Measurements from ENCODE around the gene PPP1CC. TPM values are rescaled to one million over a fixed set of nuclear protein-coding genes. Genes with fewer than 3 reads are reported as not detected.
A peak's percentile ranks its signal among the peaks of the same experiment; 100 is the strongest.

The PPP1CC gene
- total RNA-seq, 2 donors from 2014 or later = 91.0 to 98.0 TPM

DNA sequence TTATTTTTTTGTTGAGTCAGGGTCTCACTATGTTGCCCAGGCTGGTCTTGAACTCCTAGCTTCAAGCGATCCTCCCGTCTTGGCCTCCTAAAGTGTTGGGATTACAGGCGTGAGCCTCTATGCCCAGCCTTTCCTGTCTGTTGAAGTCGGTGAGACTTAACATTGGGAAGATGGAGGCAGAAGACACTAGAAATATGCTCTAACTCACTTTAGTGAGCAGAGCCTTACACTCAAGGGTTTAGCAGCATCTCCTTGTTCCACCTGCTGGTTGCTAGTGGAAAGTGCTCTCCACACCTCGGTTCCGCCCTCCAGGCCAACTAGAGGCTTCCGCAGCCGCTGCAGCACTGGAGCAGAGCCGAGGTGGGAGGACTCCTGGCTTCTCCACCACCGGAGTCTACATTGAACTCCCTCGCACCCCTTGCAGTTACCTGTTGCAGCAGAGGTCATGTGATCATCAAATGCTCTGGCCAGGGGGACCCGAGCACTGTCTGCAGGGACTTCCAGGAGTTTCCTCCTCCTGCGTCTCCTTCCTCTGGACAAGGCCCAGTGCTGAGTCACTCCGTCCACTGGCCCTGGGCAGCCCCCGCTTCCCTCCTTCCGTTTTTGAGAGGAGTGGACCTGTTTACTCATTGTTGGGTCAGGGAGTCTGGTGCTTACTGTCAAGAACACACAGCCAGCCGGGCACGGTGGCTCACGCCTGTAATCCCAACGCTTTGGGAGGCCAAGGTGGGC is 44.4 kb downstream of the PPP1CC start:
- peak; percentile 95 for DNase-seq (ENCODE audit: low spot score)
- intact Hi-C loops (cut with DNase I) = no loop called here

DNA sequence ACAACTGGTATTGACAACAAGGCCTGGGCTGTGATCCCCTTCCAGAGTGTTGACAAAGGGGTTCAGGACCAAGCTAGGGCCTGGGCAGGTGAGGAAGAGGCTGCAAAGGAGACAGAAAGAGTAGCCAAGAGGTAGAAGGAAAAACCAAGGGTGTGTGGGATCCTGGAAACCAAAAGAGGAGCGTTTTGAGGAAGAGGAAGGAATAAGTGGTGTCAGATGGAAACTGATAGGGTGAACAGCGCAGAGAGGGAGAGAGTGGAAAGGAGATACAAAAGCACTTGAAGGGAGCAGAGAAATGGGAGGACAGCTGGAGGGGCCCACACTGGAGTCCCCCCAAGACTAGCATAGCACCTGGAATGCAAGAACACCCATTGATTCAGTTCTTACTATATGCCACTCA is 45.5 kb downstream of the PPP1CC start:
- no peak for DNase-seq (ENCODE audit: low spot score)
- intact Hi-C loops (cut with DNase I) = no loop called here

DNA sequence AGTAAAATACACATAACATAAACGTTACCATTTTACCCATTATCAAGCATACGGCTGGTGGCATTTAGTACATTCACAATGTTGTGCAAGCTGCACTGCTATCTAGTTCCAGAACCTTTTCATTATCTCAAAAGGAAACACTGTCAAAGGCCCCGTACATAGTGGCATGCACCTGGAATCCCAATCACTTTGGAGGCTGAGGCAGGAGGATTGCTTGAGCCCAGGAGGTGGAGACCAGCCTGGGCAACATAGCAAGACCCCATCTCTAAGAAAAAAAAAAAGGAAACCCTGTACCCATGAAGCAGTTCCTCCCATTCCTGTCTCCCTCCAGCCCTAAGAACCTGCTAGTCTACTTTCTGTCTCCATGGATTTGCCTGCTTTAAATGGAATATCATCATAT is 46.4 kb downstream of the PPP1CC start:
- no peak for DNase-seq (ENCODE audit: low spot score)
- intact Hi-C loops (cut with DNase I) = no loop called here

DNA sequence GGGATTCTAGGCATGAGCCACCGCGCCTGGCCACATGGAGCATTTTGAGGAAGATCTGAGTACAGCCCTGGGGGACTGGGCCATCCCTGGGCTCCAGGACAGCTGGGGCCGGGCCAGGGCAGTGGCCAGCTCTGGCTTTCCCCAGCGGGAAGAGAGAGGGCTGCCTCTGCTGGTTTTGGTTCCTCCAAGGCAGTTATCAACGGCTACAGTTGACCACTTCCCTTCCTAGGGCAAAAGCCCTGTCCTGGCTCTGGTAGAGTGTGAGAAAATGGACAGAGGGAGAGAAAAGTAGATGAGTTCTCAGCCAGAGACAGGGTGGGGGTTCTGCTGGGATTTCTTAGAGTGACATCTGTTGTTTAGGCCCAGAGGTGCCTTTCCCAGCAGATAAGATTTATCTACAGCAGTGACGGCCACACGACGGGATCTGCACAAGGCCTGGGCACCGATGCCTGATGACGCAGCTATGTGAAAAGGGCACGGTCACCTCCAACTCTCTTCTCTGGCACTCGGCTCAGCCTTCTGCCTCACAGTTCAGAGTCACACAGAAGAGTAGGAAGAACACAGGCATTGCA is 48.3 kb downstream of the PPP1CC start:
- peak; percentile 90 for DNase-seq (ENCODE audit: low spot score)
- intact Hi-C loops (cut with DNase I) = no loop called here

DNA sequence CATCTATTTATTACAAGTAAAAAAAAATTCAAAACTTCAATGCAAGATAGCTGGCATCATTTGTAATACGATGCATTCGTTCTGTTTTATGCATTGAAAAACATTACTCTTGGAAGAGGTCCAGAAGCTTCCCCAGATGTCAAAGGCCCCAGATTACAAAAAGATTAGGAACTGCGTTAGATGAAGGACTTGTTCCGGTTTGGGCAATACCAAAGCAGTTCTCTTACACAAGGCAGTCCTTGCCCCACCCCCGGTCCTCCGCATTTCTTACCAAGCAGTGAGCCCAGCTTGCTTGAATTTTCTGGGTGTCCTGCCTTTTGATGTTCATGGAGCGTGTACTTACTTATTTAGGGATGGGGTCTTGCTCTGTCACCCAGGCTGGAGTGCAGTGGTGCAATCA is 49.0 kb downstream of the PPP1CC start:
- intact Hi-C loops (cut with DNase I) = no loop called here
- DNase-seq (ENCODE audit: low spot score) = no peak

DNA sequence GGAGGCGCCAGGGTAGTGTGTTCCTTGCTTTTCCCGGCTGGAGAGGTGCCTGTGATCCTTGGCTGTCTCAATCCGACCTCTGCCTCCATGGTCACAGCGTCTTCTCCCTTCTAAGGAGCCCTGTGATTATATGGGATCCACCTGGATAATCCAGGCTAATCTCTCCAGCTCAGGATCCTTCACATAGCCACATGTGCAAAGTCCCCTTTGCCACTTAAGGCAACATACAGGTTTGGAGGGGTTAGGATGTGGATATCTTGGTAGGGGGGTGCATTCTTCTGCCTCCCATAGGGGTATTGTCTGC is 52.6 kb downstream of the PPP1CC start:
- intact Hi-C loops (cut with DNase I) = no loop called here
- no peak for DNase-seq (ENCODE audit: low spot score)

DNA sequence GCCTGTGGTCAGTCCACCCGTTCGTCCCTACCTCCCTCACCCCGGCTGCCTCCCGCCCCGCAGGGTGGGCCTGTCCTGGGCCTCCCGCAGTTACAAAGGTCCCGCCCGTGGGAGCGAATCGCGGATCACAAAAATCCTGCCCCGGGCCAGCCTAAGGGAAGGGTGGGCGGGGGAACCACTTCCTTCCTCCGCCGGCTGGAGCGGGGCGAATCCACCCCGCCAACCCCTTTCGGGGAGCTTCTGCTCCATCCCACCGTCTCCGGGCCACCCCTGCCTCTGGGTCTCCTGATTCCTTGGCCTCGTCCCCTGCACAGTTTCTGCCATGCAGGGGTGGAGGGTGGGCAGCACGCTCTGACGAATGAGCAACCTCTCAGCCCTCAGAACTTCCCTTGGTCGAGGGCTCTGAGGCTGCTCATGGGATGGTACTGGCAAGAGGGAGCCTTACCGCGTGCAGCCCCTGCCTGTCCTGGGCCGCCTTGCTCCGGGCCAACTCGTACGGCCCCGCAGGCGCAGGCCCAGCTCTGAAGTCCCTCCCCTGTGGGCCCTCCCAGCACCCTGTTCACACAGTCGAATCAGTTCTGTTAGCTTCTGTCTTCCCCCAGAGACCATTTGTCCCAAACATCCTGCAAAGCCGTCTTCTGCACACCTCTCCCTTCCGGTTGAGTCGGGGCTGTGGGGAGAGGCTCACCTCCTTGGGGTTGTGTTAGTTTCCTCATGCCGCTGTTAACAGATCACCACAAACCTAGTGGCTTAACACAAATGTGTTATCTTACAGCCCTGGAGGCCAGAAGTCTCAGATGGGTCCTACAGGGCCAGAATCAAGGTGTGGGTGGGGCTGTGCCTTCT is 53.2 kb downstream of the PPP1CC start:
- intact Hi-C loops (cut with DNase I) = no loop called here
- DNase-seq (ENCODE audit: low spot score) = peak; percentile 84

DNA sequence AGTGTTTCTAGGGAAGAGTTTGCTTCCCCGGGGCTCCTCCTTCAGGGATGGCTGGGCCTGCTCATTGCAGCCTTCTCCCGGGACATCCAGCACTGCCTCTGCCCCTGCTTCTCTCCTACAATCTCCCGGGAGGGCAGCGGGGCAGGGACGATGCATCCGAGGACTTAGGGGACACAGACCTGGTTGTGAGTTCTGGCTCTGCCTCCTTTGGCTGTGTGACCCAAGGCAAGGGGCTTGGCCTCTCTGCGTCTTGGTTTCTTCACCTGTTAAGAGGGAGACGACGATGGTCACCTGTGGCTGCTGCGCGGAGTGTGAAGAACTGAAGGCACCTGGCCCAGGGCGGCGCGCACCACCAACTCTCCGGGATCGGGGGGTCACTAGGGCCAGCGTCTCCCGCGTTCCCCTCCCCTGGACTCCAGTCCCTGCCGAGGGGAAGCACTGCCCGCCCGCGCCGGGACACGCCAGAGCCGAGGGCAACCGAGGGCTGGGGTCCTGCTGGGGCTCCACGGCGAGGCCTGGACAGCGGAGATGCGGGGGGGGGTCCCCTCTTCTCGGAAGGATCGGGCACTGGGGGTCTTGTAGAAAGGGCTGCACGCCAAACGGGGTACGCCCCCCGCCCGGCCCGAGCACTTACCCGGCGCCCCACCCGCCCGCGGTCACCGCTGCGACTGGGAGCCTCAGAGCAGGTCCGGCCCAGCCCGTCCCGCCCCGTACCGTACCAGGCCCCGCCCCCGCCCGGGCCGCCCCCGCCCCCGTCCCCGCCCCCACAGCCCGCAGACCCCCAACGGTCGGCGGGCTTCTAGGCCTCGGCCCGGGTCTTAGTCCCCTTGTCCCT is 54.0 kb downstream of the PPP1CC start, which contains the start of gene HVCN1:
TSS of gene HVCN1 (minus strand) at position 670 of the 835 bp plus-strand sequence. CDS start 5,870 bp downstream, outside the sequence.
- peak; percentile 84 for DNase-seq (ENCODE audit: low spot score)
- intact Hi-C loops (cut with DNase I) = no loop called here

DNA sequence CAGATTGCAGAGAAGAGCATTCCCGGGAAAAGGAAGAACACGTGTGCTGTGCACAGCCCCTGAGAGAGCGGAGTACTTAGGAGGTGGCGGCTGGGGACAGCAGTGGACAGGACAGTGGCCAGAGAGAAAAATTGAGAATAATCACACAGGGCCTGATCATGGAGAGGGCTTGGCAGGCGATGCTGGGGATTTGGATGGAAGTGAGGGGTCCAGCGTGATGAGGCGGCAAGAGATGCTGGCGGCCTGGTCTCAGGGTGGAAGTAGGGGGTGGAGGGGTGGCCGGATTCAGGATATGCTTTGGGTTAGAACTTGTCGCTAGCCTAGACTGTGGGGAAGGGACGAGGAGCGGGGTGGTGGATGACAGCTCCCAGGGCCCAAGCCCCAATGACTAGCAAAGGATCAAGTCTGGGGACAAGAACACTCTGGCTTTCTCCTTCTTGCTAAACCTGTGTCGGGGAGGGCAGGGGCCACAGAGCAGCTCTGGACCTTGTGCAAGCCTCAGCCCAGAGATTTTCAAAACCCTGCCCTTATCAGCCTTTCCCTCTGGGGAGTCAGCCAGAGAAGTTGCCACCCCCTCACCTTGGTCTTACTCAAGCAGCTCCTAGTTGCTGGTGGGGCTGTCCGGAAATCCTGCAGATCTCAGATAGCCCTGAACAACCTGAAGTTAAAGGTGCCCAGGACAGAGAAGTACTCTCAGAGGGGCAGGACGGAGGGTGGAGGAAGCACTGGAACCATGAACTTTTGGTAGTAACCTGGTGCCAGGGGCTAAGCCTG is 55.1 kb downstream of the PPP1CC start:
- intact Hi-C loops (cut with DNase I) = no loop called here
- DNase-seq (ENCODE audit: low spot score) = no peak

DNA sequence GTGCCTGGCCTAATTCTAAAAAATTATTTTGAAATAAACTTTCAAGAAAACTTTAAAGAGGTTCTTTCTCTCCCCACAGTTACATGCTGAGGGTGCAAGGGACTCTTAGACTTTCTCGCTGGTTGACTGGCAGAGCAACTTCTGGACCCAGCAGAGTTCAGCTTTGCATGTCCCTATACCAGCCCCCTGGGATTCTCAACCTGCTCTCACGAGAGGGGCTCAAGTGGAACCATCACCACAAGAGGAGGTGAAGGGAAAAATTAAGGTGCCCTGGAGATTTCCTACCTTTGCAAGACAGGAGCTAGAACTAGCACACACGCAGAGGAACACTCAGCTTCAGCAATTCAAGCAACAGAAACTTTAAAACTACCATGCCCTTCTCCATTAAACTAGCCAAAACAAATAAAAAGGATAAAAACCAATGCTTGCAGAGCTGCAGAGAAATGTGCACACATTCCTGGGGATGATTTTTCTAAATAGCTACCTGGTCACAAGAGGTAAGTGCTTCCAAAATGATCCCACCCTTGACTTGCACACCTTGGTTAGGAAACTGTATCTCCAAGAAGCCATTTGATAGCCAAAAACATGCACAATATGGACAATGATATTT is 56.3 kb downstream of the PPP1CC start:
- DNase-seq (ENCODE audit: low spot score) = no peak
- intact Hi-C loops (cut with DNase I) = no loop called here

DNA sequence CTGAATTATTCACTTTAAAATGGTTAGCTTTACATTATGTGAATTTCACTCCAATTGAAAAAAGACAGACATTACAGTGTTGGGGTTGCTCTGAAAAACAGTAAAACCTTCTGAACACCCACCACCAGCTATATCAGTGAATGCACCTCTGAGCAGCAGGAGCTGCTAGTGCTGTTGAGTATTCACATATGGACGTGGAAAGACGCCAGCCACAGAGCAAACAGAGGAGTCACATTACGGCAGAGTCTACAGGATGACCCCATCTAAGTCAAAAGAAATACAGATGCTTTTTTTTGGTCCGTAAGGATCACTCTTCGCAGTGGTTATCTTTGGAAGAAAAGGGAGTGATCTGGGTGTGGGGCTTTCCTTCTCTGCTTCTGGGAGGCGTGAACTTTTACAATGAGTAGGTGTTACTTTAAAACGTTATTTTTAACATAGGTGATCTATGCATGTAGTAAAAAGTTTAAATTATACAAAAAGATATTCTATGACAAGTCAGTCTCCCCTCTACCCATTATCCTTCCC is 58.3 kb downstream of the PPP1CC start:
- intact Hi-C loops (cut with DNase I) = no loop called here
- DNase-seq (ENCODE audit: low spot score) = no peak

DNA sequence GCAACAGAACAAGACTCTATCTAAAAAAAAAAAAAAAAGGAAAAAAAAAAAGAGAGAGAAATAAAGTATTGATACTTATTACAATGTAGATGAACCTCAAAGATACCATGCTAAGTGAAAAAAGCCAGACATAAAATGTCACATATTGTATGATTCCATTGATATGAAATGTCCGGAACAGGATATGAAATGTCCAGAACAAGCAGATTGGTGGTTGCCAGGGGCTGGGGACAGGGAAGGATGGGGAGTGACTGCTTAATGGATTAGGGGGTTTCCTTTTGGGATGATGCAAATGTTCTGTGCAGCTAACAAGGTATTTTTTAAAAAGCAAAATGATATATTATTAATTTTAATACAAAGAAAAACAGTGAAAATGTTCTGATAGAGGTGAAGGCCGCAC is 58.8 kb downstream of the PPP1CC start:
- intact Hi-C loops (cut with DNase I) = no loop called here
- no peak for DNase-seq (ENCODE audit: low spot score)

DNA sequence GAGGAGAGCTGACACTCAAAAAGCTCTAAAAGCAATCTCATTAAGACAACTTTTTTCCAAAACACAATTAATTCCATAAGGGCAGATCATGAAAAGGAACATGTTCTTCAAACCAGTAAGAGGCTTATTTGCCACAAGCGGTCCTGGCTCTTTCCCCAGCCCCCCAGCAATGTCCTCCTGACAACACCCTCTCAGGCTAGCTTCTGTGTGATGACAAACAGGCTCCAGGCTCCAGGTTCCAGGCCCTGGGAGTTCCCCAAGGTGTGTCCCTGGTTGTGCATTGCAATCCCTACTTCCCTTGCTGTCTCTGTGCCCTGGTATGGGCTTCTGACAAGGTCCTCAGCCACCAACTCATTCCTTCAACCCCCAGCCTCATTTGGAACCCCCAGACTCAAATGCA is 62.7 kb downstream of the PPP1CC start:
- intact Hi-C loops (cut with DNase I) = no loop called here
- no peak for DNase-seq (ENCODE audit: low spot score)

DNA sequence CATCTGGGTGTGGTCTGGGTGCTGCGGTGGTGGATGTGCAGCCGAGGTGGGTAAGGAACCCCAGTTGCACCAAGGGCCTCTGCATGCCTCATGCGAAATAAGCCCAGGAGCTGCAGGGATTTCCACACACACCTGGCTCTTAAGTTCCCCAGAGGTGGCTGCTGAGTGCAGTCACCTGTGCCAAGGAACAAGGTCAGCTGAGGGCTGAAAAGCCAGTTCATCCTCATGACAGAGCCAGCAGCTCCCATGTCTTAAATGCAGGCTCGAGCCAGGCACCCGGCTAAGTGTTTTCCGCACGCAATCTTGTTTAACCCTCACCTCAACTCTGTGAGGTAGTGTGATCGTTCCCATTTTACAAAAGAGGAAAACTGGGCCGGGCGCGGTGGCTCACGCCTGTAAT is 63.5 kb downstream of the PPP1CC start:
- DNase-seq (ENCODE audit: low spot score) = no peak
- intact Hi-C loops (cut with DNase I) = no loop called here

DNA sequence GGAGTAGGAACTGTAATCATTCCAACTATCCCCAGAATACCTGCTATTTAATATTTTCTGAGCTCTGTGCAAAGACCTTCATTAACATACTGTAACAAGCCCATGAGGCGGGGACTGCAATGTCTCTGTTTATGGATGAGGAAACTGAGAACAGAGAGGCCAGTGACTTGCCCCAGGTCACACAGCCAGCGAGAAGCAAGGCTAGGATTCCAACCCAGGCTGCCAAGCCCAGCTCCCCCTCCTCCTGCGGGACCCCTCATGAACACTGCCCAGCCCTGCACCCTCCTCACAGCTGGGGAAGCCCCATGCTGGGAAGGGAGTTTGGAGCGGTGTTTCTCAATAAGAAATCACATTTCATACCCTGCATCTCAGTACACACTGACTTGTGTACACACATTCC is 64.7 kb downstream of the PPP1CC start:
- intact Hi-C loops (cut with DNase I) = no loop called here
- no peak for DNase-seq (ENCODE audit: low spot score)

DNA sequence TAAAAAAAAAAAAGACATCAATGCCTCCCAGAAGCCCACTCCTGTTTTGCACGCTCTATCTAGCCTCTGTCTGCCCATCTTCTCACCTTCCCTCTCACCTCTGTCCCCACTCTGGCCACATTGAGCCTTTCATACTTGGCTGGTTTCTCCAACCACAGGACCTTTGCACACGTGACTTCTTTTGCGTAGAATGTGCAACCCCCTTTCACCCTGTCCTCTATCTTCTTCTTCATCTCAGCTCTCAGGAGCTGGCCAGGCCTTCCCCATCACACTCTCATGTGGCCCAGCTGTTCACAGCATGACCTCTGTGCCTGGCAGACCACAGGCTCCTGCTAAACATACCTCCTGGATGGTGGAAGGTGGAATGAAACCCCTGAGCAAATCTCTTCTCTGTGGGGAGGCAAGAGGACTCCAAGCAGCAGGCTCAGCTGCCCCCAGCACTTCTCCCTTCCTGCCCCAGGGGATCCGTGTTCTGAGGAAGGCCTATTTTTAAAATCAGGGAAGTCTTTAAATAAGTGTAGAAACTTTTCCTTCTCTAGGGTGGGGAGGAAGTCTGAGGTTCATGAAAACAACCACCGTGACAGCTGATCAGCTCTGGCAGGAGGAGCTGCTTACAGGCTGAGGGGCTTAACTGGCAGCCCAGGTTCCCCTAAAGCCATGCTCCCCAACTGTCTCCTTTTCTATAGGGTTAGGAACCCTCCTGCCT is 65.3 kb downstream of the PPP1CC start:
- no peak for DNase-seq (ENCODE audit: low spot score)
- intact Hi-C loops (cut with DNase I) = no loop called here

DNA sequence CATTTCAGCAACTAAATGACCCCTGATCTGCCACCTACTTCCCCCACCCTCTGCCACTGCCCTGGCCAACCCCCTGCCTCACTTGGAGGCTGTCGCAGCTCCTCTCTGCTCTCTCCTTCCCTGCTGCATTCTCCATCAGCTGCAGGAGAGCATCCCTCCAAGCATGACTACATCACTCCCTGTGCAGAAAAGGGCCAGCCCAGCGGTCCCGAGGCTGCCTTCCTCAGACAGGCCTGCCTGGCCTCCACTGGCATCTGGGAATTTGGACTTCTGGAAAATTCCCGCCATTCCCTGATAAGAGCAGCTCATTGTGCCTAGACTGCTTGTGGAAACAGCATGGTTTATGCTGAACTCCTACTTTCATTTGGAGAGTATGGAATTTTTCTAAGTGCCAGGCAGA is 66.5 kb downstream of the PPP1CC start:
- no peak for DNase-seq (ENCODE audit: low spot score)
- intact Hi-C loops (cut with DNase I) = no loop called here

Measured in posterior vena cava (tissue), 2 donors.